Testis (tissue), 3 donors: ENCODE data around the gene TREML1. TPM values are rescaled to one million over a fixed set of nuclear protein-coding genes. Genes with fewer than 3 reads are reported as not detected.

Source experiments
- DNase-seq: peaks from one replicate; pipeline ENCODE4 v3.0.0-alpha.2; 2019
- H3K27ac ChIP-seq, 2 donors: fragments of 200-600 bp; sonication (generic); one replicate each; pipeline ENCODE4 v1.5.1; 2019
- H3K27me3 ChIP-seq: fragments of 200-600 bp; sonication (generic); one replicate; pipeline ENCODE4 v1.5.1; 2019
- H3K36me3 ChIP-seq: fragments of 200-600 bp; sonication (generic); one replicate; pipeline ENCODE4 v1.5.1; 2017; ENCODE audit warnings: low read depth; ENCODE audit errors: missing control alignments
- H3K4me1 ChIP-seq: fragments of 200-600 bp; sonication (generic); one replicate; pipeline ENCODE4 v1.5.1; 2019
- H3K4me3 ChIP-seq, 2 donors: fragments of 200-600 bp; sonication (generic); one replicate each; pipeline ENCODE4 v1.5.1; 2017 to 2019
- H3K9me3 ChIP-seq: fragments of 200-600 bp; sonication (generic); one replicate; pipeline ENCODE4 v1.5.1; 2017
- POLR2A ChIP-seq: fragments of 450-650 bp; IDR thresholded peaks from one replicate; pipeline ENCODE4 v1.6.1; 2017; ENCODE audit warnings: antibody characterized with exemption, mild to moderate bottlenecking, moderate library complexity
- WGBS, 2 donors: methylation state at CpG; one replicate each; pipeline ENCODE4 v1.1.5; 2018; 5-methylcytosine and 5-hydroxymethylcytosine counted together
- intact Hi-C: fragments of 100-400 bp; cut with DNase I; formaldehyde crosslinking; loops from one replicate; pipeline ENCODE4 v1.15.1; 2023; ENCODE audit warnings: low total_unique reads
- polyA plus RNA-seq: library from polyadenylated mRNA; stranded (reverse); fragments of 350-450 nt; fragmentation: Illumina TruSeq; extraction: RNeasy Lipid Tissue Mini Kit (QIAGEN cat#74804); gene quantifications from one replicate; pipeline ENCODE4 v1.2.3, GENCODE V29; 2014; ENCODE audit warnings: low read depth, low replicate concordance; ENCODE audit not compliant: insufficient read depth
- total RNA-seq, 2 donors: library from RNA; depleted of rRNA; stranded (reverse); fragments of >200 nt; gene quantifications; one replicate each; pipeline ENCODE4 v1.2.3, GENCODE V29; 2016
- TF ChIP-seq, protein P1 (sequence below), 3 experiments: fragments of 450-650 bp in 2 of 3; fragments of 200-600 bp in 1 of 3; sonication (generic) in 1 of 3; IDR thresholded peaks; one replicate each; pipeline ENCODE4 v1.5.1; 2016 to 2019; ENCODE audit warnings: antibody characterized with exemption in 3 of 3, mild to moderate bottlenecking in 2 of 3, moderate library complexity in 1 of 3

Gene TREML1
- total and polyA plus RNA-seq, 3 donors from 2014 or later, result not detected

- H3K36me3 ChIP-seq, result no peaks in the 10 kb centered on the region
- TF ChIP-seq POLR2A, result no peak
- TF ChIP-seq, protein P1, sequence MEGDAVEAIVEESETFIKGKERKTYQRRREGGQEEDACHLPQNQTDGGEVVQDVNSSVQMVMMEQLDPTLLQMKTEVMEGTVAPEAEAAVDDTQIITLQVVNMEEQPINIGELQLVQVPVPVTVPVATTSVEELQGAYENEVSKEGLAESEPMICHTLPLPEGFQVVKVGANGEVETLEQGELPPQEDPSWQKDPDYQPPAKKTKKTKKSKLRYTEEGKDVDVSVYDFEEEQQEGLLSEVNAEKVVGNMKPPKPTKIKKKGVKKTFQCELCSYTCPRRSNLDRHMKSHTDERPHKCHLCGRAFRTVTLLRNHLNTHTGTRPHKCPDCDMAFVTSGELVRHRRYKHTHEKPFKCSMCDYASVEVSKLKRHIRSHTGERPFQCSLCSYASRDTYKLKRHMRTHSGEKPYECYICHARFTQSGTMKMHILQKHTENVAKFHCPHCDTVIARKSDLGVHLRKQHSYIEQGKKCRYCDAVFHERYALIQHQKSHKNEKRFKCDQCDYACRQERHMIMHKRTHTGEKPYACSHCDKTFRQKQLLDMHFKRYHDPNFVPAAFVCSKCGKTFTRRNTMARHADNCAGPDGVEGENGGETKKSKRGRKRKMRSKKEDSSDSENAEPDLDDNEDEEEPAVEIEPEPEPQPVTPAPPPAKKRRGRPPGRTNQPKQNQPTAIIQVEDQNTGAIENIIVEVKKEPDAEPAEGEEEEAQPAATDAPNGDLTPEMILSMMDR (IDR thresholded peaks at IDR 0.05), result no peak
- WGBS, 2 donors, result 46 to 71% methylated on average over 4 of the region's 4 CpGs
- no peak for DNase-seq
- no peaks in the 10 kb centered on the region for H3K27me3 ChIP-seq
- no peak overlapping the region for H3K4me3 ChIP-seq
- no peaks in the 10 kb centered on the region for H3K9me3 ChIP-seq
- H3K27ac ChIP-seq, result no peak overlapping the region
- H3K4me1 ChIP-seq, result no peaks in the 10 kb centered on the region
- intact Hi-C loops, result no loop called here
Observed at GRCh38 chr6:41179163-41179562, 25.0 kb upstream of the TREML1 start.

GRCh38 chr6:41177695-41178094 lies 23.5 kb upstream of the TREML1 start:
- no peak overlapping the region for H3K4me3 ChIP-seq
- DNase-seq, result no peak
- 89 to 95% methylated on average over 2 of the region's 2 CpGs for WGBS, 2 donors
- TF ChIP-seq POLR2A, result no peak
- TF ChIP-seq, protein P1 (IDR thresholded peaks at IDR 0.05), result no peak
- intact Hi-C loops, result no loop called here
- H3K4me1 ChIP-seq, result no peaks in the 10 kb centered on the region
- H3K36me3 ChIP-seq, result no peaks in the 10 kb centered on the region
- H3K27me3 ChIP-seq, result no peaks in the 10 kb centered on the region
- no peak overlapping the region for H3K27ac ChIP-seq
- no peaks in the 10 kb centered on the region for H3K9me3 ChIP-seq

GRCh38 chr6:41177287-41177686 lies 23.1 kb upstream of the TREML1 start:
- Histone ChIP-seq H3K4me3 (no peak overlapping the region), H3K27me3 (no peaks in the 10 kb centered on the region), H3K36me3 (no peaks in the 10 kb centered on the region), H3K27ac (no peak overlapping the region), H3K9me3 (no peaks in the 10 kb centered on the region), H3K4me1 (no peaks in the 10 kb centered on the region)
- no peak for DNase-seq
- TF ChIP-seq, protein P1 (IDR thresholded peaks at IDR 0.05), result no peak
- no peak for TF ChIP-seq POLR2A
- intact Hi-C loops, result no loop called here
- WGBS, 2 donors, result 80% methylated on average over 3 of the region's 3 CpGs

DNA sequence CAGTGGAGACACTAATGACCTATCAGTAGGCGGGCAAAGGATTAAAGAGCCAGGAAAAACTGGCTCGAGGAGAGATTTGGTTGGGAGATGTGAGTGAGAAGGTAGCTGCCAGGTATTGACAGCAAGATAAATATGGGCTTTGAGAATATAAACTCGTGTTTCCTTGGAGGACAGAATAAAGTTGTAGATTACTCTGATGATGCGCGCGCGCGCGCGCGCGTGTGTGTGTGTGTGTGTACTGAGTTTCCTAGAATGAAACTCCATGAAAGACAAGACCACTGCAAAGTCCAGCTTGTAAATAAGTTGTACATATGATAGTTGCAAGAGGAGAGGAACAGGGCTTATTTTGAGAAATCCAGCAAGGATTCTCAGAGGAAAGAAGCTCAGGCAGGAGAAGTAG lies 22.0 kb upstream of the TREML1 start:
- Histone ChIP-seq H3K4me1 (no peaks in the 10 kb centered on the region), H3K27ac (no peak overlapping the region), H3K27me3 (no peaks in the 10 kb centered on the region), H3K9me3 (no peaks in the 10 kb centered on the region), H3K4me3 (no peak overlapping the region), H3K36me3 (no peaks in the 10 kb centered on the region)
- WGBS, 2 donors, result 88% methylated on average over 12 of the region's 12 CpGs
- intact Hi-C loops, result no loop called here
- no peak for DNase-seq
- TF ChIP-seq, protein P1 (IDR thresholded peaks at IDR 0.05), result no peak
- TF ChIP-seq POLR2A, result no peak

DNA sequence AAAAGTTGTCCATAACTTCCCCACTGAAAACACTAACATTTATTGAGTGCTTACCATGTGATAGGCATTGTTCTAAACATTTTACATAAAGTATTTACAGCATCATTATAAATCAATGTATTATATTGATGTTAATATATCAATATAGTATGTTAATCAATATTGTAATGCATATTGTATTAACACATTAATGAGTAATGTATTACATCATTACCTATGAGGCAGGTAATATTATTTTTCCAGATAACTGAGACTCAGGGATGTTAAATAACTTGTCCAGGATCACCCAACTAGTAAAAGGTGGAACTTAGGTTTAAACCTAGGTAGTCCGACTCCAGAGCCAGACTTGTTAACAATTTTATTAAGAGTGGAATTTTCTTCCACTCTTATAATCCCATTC lies 20.9 kb upstream of the TREML1 start:
- H3K4me1 ChIP-seq, result no peaks in the 10 kb centered on the region
- no peak for TF ChIP-seq POLR2A
- H3K9me3 ChIP-seq, result no peaks in the 10 kb centered on the region
- intact Hi-C loops, result no loop called here
- no peak for DNase-seq
- no peak overlapping the region for H3K4me3 ChIP-seq
- H3K36me3 ChIP-seq, result no peaks in the 10 kb centered on the region
- WGBS, 2 donors, result 93 to 98% methylated on average over 1 of the region's 1 CpG
- no peaks in the 10 kb centered on the region for H3K27me3 ChIP-seq
- H3K27ac ChIP-seq, result no peak overlapping the region
